ENCODE measurements around the gene CDH24. TPM values are rescaled to one million over a fixed set of nuclear protein-coding genes. Genes with fewer than 3 reads are reported as not detected.
A peak's percentile ranks its signal among the peaks of the same experiment; 100 is the strongest.

CDH24 gene
- total and polyA plus RNA-seq, 2 donors (not counting 3 experiments of a cell fraction or from before 2014, with no cell fraction given): 21.7 to 52.9 TPM

- TF ChIP-seq EZH2 (IDR thresholded peaks at IDR 0.05; ENCODE audit: borderline replicate concordance, low read depth, low read length, severe bottlenecking): no peak
- TF ChIP-seq MAX (IDR thresholded peaks at IDR 0.05; ENCODE audit: insufficient read depth, insufficient read length): no peak
- TF ChIP-seq GATA2 (IDR thresholded peaks at IDR 0.05; ENCODE audit: insufficient read depth, insufficient read length, low read depth, low read length): no peak
- TF ChIP-seq JUN (IDR thresholded peaks at IDR 0.05; ENCODE audit: borderline replicate concordance, insufficient read depth, insufficient read length, low read depth): no peak
- dilution Hi-C loops (cut with MboI; ENCODE audit: extremely low pct_ligation_motif_present, low sequenced_read_pairs): no loop called here
- DNase-seq (ENCODE audit: low read depth, low spot score) (peak; percentile 81), FAIRE-seq (peak; percentile 88)
- no peaks in the 10 kb centered on the region for H4K20me1 ChIP-seq (replicated peaks; ENCODE audit: control insufficient read depth, extremely low read depth, insufficient read depth, low read length)
- intact Hi-C loops (cut with micrococcal nuclease): loop anchor here (1.0 to 2.0 kb wide), 4 partner anchors 9 to 52 kb away; no protein-coding TSS in a partner anchor
- H3K9me1 ChIP-seq (replicated peaks; ENCODE audit: control insufficient read depth, extremely low read depth, insufficient read depth, low read length): no peaks in the 10 kb centered on the region
- H3K27me3 ChIP-seq (ENCODE audit: control insufficient read depth in 2 of 2, insufficient read depth in 2 of 2, low read length in 2 of 2): no peaks in the 10 kb centered on the region
- H3K79me2 ChIP-seq (ENCODE audit: control insufficient read depth, insufficient read depth, low read length): no peaks in the 10 kb centered on the region
- POLR2A ChIA-PET: interaction anchor here (0.5 to 1.6 kb wide), 9 partner anchors 8 to 130 kb away, joined by 3 to 5 read pairs (median 4); no protein-coding TSS in a partner anchor
- no peak overlapping the region for H3K4me3 ChIP-seq (replicated peaks in 1 of 3; ENCODE audit: insufficient read depth in 1 of 3, low read depth in 1 of 3, low read length in 3 of 3)
- H3K9me3 ChIP-seq (replicated peaks; ENCODE audit: control insufficient read depth, insufficient read depth, low read length): no peaks in the 10 kb centered on the region
- BruUV-seq (replicated peaks): no TSS peak
- CTCF ChIA-PET: interaction anchor here (0.6 to 4.0 kb wide), 11 partner anchors 8 to 65 kb away, joined by 3 to 34 read pairs (median 6); partner anchors contain the start of genes AJUBA and CDH24
- peaks cover 0 to 5% of the 10 kb centered on the region in 2 experiments for H3K36me3 ChIP-seq (ENCODE audit: control insufficient read depth in 2 of 2, extremely low read depth in 1 of 2, insufficient read depth in 2 of 2, low read length in 2 of 2)
- peaks cover 41% of the 10 kb centered on the region for H3K4me1 ChIP-seq (ENCODE audit: control insufficient read depth, extremely low read depth, insufficient read depth, low read length)
- peak overlapping the region; percentile 37 for H3K27ac ChIP-seq (ENCODE audit: insufficient read depth, low read depth, low read length)
- H2AFZ ChIP-seq (ENCODE audit: low read depth, low read length): peak overlapping the region; percentile 43
- peak overlapping the region; percentile 6 for H3K4me2 ChIP-seq (ENCODE audit: insufficient read depth, low read length)
- H3K9ac ChIP-seq (replicated peaks; ENCODE audit: extremely low read depth, insufficient read depth, low read length): no peak overlapping the region
These were observed 10.2 kb downstream of the CDH24 start for GRCh38 chr14:23047034-23047634.
